ENCODE data around the gene MTA1. TPM values are rescaled to one million over a fixed set of nuclear protein-coding genes. Genes with fewer than 3 reads are reported as not detected.

The MTA1 gene
- total and polyA plus RNA-seq, 2 of the 8 experiments (the other 6 are each of a cell fraction or from before 2014, with no cell fraction given): 73.9 to 221 TPM

DNA sequence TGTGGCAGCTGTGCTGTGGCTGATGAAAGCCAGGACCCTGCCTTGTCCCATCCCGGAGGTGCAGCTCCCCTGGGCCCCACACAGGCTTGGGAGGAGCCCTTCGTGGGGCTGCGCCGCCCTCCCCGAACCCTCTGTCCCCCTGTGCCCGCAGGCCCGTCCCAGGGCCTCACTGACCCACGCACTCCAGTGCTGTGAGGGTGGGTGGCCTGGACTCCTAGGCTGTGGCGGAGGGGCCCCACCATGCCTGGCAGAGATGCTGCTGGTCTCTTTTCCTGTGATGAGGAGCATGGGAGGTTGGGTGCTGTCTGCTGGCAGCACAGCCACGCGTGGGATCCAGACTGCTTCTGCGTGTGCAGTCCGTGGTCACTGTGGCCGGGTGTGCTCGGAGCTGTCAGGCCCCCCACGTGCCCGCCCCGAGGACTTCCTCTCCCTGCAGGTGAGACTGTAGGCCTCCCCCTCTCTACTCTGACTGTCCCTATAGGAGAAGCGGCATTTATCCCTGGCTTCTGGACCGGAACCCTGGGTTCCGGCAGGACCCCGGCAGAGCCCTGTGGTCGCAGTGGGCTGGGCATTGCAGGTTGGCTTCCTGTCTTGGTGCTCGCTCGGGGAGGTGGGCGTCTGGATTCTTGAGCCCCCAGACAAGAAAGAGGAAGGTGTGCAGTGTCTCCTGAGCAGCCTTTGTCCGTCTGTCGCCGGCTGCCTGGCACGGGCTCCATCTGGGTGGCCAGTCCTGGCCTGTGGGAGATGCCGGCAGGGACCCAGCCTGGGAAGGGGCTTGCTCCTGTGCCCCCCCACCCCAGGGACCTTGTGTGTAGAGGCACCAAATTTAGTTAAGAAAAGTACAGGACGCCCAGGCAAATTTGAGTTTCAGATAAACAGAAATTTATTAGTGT lies 2.3 kb downstream of the MTA1 start:
- TF ChIP-seq ATF2 (IDR thresholded peaks at IDR 0.05; ENCODE audit: low read length): no peak
- no peak for TF ChIP-seq POU5F1 (IDR thresholded peaks at IDR 0.05; ENCODE audit: low read depth, low read length)
- TF ChIP-seq PHF8 (conservative IDR thresholded peaks at IDR 0.05; ENCODE audit: low read depth, low read length): no peak
- no peak for TF ChIP-seq YY1 (IDR thresholded peaks at IDR 0.05; ENCODE audit: low read depth, low read length)
- TF ChIP-seq NRF1 (IDR thresholded peaks at IDR 0.05; ENCODE audit: low read depth, low read length): no peak
- TF ChIP-seq TEAD4 (IDR thresholded peaks at IDR 0.05; ENCODE audit: low read depth, low read length): no peak
- TF ChIP-seq SRF (IDR thresholded peaks at IDR 0.05; ENCODE audit: low read depth, low read length): no peak
- no peak for TF ChIP-seq EZH2 (IDR thresholded peaks at IDR 0.05; ENCODE audit: low read depth, low read length, severe bottlenecking)
- TF ChIP-seq GTF2F1 (IDR thresholded peaks at IDR 0.05; ENCODE audit: borderline replicate concordance, low read depth, low read length): no peak
- Histone ChIP-seq H2BK20ac (ENCODE audit: low read length) (no peak overlapping the region), H4K5ac (ENCODE audit: insufficient read length, low read depth, low read length) (no peak overlapping the region), H4K20me1 (replicated peaks in 1 of 2; ENCODE audit: control insufficient read depth in 1 of 2, insufficient read depth in 2 of 2, low read length in 2 of 2) (peaks cover 36 to 38% of the 10 kb centered on the region in 2 experiments), H3K79me1 (ENCODE audit: low read depth, low read length) (peaks cover 29% of the 10 kb centered on the region), H3K4me2 (ENCODE audit: insufficient read depth in 1 of 2, low read depth in 2 of 2, low read length in 2 of 2) (peak overlapping the region; percentile 88; a peak in 3 of 4 replicates), H3K79me2 (ENCODE audit: control insufficient read depth in 1 of 2, insufficient read depth in 2 of 2, low read length in 2 of 2) (peaks cover 31 to 72% of the 10 kb centered on the region in 2 experiments; a peak in 3 of 4 replicates), H3K27me3 (replicated peaks in 1 of 4; ENCODE audit: control insufficient read depth in 3 of 4, extremely low read depth in 1 of 4, insufficient read depth in 3 of 4, low read length in 3 of 4) (peaks cover 0 to 3% (median 1%) of the 10 kb centered on the region in 4 experiments; a peak in 3 of 7 replicates), H3K9me3 (ENCODE audit: insufficient read depth in 2 of 2, low read depth in 1 of 2, low read length in 1 of 2) (no peaks in the 10 kb centered on the region), H3K27ac (ENCODE audit: low read depth, low read length) (no peak overlapping the region), H3K4ac (replicated peaks; ENCODE audit: insufficient read length, low read depth, low read length) (no peak overlapping the region), H3K4me1 (replicated peaks in 1 of 4; ENCODE audit: control insufficient read depth in 3 of 4, insufficient read depth in 4 of 4, low read length in 3 of 4) (peaks cover 0 to 28% (median 23%) of the 10 kb centered on the region in 4 experiments; a peak in 5 of 7 replicates), H2BK120ac (replicated peaks; ENCODE audit: low read depth, low read length) (no peak overlapping the region), H4K91ac (replicated peaks; ENCODE audit: insufficient read length, low read length) (no peak overlapping the region), H3K23me2 (ENCODE audit: low read depth, low read length) (peaks cover 7% of the 10 kb centered on the region), H3K4me3 (ENCODE audit: extremely low read depth in 1 of 4, insufficient read depth in 2 of 4, low read depth in 3 of 4, low read length in 4 of 4) (peak overlapping the region in 1 of 4 experiments; percentile 88; a peak in 1 of 8 replicates), H4K8ac (ENCODE audit: extremely low read depth, insufficient read depth, low read length) (peak overlapping the region; percentile 35; the same call in 1 of the 2 replicates), H3K56ac (replicated peaks; ENCODE audit: insufficient read length, low read depth, low read length) (no peak overlapping the region), H3K23ac (ENCODE audit: insufficient read length) (no peak overlapping the region), H3K9ac (replicated peaks in 1 of 4; ENCODE audit: extremely low read depth in 1 of 4, low read depth in 3 of 4, low read length in 3 of 4) (0 out of 7 replicates have a peak overlapping the region, but pooled peaks of 1 of the 4 experiments have one; percentile 2), H2AK5ac (ENCODE audit: low read depth, low read length) (no peak overlapping the region), H2AFZ (ENCODE audit: low read length) (no peak overlapping the region), H2BK12ac (ENCODE audit: low read depth, low read length) (no peak overlapping the region), H2BK5ac (ENCODE audit: low read depth, low read length) (peak overlapping the region; percentile 44; the same call in 1 of the 2 replicates), H3K14ac (ENCODE audit: insufficient read length) (no peak overlapping the region), H2BK15ac (ENCODE audit: low read length) (no peak overlapping the region), H3K18ac (ENCODE audit: extremely low read depth, low read length) (no peak overlapping the region; the same call in 1 of the 2 replicates), H3K36me3 (ENCODE audit: control insufficient read depth in 2 of 4, insufficient read depth in 4 of 4, low read length in 3 of 4) (peaks cover 0 to 8% (median 2%) of the 10 kb centered on the region in 4 experiments; a peak in 3 of 8 replicates)
- DNase-seq (ENCODE audit: low read depth in 1 of 2, low spot score in 2 of 2) (no peak), FAIRE-seq (no peak)
- WGBS, 2 experiments (ENCODE audit: extremely low coverage in 1 of 2, insufficient coverage in 1 of 2, insufficient read length in 1 of 2, insufficient replicate concordance in 2 of 2, low coverage in 1 of 2, low lambda C conversion rate in 2 of 2, missing lambda C conversion rate in 1 of 2): 90% methylated on average over 25 of the region's 32 CpGs; no CpG with 5 or more reads in 1 of the 2 experiments
- CTCF ChIA-PET (ENCODE audit: partially characterized antibody): interaction anchor here (1.0 to 1.6 kb wide), 5 partner anchors 10 to 67 kb away, joined by 3 to 7 read pairs (median 5); no protein-coding TSS in a partner anchor
- POLR2A ChIA-PET (ENCODE audit: partially characterized antibody): interaction anchor here (0.8 to 5.2 kb wide), 5 partner anchors 11 to 25 kb away, joined by 3 to 43 read pairs (median 5); partner anchors contain the start of gene TEX22

All from H1 (cell line).